GOT3 (cell line): ENCODE measurements around the gene IFIH1.
A peak's percentile ranks its signal among the peaks of the same experiment; 100 is the strongest.

ENCODE experiments used
- DNase-seq: peaks from one replicate; lab custom pipeline; 2025; ENCODE audit warnings: mixed read lengths; lab: John Stamatoyannopoulos, UW

Gene IFIH1

DNA sequence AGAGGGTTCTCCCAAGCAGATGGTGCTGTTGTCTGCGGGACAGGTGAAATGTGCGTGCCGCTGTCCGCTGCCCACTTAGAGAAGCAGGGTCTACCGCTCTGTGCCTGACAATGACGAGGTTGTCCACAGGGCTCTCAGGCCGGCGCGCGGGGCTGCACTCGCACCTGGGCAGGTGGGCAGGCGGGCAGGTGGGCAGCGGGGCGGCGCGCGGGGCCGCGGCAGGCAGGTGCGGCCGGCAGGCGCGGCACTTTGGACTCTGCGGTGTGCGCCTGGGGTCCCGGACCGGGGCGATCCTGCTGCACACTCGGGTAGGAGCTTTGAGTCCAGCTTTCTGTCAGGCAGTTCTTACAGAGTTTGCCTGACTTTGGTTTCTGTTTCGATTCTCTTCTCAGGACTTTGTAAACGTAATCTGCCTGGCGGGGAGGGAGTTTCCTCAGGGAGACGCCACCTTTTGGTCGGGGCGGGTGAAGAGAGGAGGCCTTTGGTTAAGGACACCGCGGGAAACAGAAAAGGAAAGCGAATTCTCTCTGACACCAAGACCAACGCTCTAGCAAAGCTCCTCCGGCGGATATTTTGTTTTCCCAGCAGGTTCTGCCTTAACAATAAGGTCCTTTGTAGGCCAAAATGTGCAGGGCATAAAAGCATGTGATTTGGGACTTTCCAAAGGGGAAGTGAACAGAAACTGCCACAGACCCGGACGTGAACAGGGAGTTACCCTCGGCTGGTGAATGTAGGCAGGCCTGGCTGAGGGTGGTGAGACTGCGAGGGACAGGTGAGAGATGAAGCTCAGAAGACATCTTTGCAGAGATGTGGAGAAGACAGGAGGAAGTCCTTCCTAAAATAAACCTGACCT, at the start of gene IFIH1:
Gene IFIH1 (minus strand): TSS at position 357 of the 853 bp plus-strand sequence. CDS start 377 bp downstream, outside the sequence.
- DNase-seq = peak; percentile 63

DNA sequence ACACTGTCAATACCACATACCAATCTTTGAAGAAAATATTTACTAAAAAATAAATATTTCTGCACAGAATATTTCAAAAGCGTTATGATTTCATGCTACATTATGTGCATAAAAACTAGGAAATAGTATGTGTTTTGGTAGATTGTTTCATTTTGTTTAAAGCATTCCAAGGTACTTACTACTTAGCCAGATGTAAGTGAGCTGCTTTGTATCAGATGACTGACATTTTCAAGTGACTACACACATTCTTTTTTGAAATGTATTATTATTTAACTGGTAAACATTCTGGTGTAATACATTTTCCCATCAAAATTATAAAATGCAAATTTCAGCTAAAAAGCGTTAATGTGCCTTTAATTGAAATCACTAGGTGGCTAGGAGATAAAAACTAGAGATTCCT, 46.9 kb upstream of the IFIH1 start:
- no peak for DNase-seq

DNA sequence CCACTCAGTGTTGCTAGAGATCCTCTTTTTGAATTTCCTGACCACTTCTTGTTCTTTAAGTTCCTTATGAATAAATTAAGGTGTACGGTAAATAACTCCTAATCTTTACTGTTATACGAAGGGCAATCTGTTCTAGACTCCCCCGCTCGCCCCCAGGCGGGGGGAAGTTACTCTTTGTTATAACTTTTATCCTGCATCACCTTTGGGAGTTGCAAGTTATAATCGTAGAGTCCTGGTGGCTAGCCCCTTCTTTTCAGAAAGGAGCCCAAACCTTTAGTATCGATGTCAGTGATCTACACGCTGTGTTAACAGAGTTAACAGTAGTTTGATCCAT, 26.1 kb upstream of the IFIH1 start:
- no peak for DNase-seq

DNA sequence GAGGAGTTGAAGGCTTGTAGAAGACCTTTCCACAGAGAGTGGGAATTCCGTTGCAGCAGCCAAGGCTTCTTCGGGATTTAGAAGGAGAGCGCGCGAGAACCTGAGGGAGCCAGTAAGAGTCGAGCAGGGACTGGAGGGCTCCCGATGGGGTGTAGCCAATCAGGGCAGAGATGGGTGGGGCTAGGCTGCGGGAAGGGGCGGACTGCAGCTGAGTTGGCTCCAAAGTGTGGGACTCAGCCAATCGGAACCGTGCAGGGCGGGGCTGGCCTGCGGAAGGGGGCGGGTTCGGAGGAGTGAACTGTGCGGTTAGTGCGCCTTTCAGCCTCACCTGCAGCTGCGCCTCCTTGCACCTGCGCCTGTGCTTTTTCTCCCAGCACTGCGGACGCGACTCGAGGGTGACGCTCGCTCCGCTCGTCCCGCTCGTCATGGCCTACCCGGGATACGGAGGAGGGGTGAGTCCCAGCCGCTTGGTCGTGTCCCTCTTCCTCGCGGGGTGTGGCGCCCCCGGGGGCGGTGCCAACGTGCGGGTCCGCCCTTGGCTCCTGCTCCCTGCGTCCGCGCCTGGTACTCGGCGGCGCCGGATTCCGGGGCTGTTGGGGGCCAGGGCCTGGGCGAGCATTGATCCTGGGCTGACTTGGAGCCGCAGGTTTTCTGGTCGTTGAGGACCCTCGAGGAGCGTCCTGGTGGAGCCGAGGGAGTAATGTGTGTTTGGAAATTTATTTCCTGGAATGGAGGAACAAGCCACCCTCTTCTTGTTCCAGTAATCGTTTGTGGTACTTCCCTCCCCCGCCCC, 25.5 kb upstream of the IFIH1 start, which contains the start of gene GCA:
Gene GCA (plus strand): TSS at position 309 of the 793 bp plus-strand sequence. CDS start 117 bp downstream, at position 426.
- peak; percentile 88 for DNase-seq

DNA sequence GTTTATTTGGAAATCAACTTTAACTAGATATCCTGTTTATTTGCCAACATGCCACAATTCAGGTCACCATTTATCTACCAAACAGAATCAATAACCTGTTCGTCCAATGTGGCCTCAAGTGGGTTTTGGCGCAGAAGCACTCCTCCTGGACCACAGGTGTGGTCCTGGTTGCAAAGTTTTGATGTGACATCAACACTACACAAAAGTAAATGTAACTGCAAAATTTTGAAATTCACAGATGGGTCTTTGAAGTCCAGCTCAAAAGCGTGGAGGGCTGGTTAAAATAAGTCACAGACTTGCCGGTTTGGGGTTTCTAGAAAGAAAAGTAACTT, 25.0 kb upstream of the IFIH1 start:
- no peak for DNase-seq

DNA sequence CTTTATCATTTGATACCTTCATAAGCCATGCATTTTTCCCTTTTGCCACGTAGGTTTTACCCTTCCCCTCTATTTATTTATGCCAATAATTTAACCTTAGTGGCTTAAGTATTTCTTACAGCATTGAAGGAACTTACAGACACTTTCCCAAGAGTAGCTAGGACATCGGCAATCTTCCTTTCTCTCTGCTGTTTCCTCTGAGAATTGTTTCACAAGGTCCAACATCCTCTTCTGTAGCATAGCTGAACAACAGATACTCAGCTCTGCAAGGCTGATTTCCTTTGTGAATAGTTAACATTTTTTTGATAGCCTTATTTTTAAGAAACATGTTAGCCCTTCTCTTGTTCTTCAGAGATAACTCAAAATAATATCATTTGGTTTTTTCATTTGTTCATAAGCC, 24.4 kb upstream of the IFIH1 start:
- DNase-seq = no peak

DNA sequence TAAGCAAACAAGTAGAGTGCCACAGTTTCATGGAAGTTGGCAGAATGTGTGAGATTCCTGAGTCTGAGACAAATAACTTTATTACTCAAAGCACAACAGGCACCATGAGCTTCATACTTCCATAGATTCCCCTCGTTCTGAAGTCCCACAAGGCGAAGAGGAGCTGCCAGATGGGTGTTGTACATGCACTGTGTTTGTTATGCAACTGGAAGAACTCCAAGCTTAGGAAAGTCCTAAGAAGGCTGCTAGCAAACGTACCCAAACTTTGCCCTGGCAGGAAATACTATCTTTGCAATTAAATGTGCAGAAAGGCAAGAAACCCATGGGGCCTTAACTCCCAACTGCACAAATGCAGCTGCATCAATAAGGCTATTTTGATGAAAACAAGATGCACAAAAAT, 23.8 kb upstream of the IFIH1 start:
- no peak for DNase-seq

DNA sequence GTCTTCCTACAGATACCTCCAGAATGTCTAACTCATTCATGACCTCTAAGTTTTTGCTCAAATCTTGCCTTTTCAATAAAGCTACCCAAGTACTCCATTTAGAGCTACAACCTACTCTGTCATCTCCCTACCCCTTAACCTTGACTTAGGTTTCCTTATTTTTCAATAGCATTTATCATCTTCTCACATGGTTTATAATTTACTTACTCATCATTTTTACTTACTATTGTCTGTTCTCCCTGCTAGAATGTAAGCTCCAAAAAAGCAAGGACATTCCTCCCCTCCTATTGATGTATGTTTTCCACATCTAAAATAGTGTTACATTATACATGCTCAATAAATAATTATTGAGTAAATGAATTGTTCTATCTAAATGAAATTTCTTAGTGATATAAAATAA, 22.3 kb upstream of the IFIH1 start:
- no peak for DNase-seq

DNA sequence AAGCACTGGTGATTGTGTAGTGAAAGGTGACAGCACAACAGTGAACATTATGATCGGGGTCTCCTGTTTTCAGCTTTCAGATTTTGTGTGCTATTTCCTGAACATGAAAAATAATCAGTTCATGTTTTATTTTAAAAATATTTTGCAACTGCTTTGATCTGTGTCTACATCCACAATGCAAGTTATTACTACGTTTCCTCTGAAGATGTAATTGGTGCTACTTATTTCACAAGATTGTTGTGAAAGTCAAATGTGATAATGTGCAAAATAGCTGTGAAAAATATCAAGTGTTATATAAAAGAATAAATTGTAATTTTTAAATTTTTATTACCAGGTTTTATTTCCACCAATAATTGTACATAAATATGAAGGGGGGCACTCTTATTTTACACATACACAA, 19.4 kb upstream of the IFIH1 start:
- no peak for DNase-seq

DNA sequence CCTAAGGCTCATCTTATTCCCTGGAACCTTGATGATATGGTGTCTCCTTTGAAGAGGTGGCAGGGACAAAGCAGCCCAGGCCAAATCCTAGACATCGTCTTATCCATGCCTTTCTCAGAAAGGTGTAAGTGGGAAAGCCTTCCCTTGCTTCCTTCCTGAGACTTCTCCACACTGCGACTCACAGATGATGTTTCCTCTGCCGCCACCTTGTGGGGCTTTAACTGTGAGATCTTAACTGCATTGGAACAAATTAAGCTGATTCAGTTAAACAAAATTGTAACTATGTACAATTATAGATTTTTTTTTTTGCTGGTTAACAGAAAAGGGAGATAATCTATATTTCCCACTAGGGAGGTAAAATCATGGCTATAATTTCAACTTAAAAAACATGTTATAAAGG, 15.5 kb upstream of the IFIH1 start:
- no peak for DNase-seq

DNA sequence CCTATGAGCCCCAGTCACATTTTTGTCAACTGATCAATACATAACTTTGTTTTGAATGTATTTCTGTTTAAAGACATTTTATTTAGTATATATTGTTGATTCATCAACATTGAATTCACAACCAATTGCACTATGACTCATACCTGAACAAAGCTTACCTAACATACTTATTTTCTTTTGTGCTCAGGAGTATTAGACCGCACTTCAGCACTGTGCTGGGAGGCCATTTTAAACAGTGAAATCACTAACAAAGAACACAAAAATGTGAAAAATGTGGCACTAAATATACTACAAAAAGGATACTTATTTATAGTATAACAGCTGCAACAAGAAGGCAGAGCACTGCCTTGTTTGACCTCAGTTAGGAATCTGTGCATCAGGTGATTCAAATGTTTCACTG, 12.4 kb upstream of the IFIH1 start:
- no peak for DNase-seq

DNA sequence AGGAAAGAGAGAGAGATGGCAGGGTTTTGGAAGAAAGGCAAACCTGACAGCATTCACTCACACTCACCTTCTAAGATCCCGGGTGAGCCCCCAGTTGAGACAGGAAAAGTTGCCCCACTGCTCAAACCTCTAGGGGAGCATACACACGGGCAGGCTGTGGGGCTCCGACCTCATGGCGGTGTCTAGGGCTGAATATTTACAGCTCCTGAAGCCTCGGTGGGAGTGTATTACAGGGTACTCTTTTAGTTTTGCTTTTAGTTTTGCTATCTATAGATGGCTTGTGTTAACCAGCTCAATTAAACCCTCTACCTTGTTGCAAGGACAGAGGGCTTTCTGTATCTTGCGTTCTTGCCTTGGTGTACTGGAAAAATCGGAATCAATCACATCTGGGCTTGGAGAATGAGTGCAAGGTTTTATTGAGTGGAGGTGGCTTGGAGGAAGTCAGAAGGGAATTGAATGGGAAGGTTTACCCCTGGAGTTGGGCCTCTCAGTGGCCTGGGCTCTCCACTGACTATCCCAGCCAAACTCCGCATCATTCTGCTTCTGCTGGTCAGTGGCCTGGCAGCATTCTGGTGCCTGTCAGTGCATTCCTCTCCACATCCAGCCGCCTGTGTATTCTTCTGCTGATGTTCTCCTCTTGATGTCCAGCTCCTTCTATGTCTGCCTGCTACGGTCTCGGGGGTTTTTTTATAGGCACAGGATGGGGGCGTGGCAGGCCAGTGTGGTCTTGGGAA, 10.1 kb upstream of the IFIH1 start:
- DNase-seq = no peak

DNA sequence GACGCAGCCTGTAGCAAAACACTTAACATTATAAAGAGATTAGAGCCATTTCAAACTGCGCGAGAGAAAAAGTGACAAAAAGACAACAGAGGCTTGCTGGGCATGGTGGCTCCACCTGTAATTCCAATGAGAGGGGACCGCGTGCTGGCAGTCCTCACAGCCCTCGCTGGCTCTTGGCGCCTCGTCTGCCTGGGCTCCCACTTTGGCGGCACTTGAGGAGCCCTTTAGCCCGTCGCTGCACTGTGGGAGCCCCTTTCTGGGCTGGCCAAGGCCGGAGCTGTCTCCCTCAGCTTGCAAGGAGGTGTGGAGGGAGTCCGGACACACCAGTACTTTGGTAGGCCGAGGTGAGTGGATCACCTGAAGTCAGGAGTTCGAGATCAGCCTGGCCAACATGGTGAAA, 9.3 kb upstream of the IFIH1 start:
- DNase-seq = no peak

DNA sequence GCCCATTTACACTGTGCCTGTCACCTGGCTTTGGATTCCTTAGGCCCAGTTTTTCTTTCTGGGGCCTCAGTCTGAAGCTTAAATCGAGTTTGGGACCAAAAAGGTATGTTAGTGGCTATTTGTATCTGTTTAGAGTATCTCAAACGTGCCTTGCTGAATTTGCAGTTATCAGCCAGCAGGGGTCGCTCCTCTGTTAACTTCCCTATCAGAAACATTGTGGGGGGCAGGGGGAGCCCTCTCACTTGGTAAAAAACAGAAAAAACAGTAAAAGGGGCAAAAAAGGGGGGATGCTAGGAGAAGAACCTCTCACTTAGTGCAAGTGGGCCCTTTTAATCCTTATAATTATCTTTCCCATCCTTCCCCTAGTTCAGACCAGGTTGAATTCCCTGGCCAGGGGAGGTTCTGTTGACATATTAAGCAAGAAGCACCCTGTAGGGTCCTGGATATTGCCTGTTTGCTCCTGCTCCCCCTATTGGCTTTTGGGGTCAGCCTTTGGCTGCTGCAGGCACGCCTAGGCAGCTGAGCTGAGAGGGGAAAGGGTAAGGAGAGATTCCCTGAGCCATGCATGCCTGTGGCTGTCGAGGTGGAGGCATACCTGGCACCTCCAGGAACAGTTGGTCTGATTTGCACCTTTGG, 8.8 kb upstream of the IFIH1 start:
- DNase-seq = no peak

DNA sequence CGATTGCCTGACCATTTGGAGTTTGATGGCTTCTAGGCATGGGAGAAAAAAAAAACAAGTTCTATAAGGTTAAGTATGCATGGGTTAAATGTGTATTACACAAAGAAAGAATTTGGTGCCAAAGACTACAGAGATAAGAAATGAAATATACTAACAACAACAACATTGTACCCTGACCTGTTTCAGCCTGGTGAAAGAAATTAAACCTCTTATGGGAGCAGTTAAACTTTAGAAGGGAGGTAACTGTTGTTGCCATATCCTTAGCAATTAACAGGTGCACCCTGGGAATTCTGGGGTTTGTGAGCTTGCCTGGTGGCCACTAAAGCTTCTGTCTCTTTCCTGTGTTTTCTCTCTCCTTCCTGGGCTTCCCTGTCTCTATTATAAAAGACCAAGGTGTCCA, 6.5 kb upstream of the IFIH1 start:
- no peak for DNase-seq

DNA sequence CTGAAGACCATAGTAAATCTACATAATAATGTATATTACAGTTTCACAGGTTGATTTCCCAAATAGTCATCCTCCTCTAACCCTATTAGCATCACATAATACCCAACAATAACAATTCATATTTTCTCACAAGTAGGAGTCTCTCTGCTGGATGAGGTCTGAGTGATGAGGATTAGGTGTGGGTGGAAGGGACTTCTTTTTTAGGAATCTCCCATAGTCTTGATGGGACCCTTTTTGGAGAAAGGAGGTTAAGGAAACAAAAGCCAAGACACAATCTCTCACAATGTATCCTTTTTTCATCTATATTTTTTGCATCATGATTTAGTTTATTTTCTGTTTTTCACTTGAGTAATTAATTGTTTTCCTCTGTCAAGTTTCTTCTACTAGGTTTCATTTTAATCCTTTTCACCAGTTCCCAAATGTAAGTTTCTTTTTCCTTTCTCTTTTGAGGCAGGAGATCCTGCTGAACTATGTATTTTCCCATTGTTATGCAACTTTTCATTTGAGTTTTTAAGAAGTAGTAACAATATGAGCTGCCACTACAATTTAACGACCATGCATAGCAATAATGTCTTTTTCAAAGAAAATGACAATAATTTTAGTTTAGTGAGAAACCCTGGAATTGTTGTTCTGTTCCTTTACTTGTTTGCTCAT, 2.5 kb upstream of the IFIH1 start:
- no peak for DNase-seq

DNA sequence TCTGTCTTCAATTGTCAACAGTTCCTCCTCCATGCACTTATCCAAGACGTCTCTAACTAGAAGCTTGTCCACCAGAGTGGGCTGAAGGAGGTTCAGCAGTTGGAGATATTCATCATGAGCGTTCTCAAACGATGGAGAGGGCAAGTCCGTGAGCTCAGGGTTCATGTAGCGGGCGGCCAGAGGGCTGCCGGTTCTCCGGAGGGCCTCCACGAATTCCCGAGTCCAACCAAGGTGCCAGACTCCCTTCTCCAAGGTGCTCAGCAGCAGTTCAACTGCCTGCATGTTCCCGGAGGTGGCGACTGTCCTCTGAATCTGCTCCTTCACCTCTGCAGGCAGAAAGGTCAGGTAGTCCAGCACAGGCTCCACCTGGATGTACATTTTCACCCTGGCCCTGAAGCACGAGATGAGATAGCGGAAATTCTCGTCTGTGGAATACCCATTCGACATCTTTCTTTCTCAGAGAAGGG, 590 bp downstream of the IFIH1 start:
- no peak for DNase-seq

DNA sequence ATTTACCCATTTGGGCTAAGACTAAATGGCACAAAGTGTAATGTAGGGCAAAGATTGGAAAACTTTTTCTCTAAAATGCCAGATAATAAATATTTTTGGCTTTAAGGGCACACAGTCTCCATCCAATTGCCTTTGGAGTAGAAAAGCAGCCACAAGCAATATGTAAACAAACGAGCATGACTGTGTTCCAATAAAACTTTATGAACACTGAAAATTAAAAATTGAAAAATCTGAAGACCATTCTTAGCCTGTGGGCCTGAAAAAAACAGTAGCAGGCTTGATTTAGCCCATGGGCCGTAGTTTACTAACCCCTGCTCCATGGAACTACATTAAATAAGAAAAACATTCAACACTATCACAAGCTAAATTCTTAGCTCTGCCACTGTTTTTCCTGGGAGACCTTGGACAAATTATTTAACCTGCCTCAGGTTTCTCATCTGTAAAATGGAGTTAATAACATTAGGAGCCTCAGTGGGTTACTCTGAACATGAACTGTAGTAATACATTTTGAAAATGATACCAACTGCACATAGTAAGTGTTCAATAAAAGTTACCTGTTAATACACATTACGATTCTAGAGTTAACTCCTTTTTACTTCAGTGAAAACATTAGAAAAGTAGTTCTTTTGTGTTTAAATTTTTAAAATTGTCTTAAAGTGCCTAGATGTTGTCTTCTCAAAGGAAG, 1.3 kb downstream of the IFIH1 start:
- no peak for DNase-seq

DNA sequence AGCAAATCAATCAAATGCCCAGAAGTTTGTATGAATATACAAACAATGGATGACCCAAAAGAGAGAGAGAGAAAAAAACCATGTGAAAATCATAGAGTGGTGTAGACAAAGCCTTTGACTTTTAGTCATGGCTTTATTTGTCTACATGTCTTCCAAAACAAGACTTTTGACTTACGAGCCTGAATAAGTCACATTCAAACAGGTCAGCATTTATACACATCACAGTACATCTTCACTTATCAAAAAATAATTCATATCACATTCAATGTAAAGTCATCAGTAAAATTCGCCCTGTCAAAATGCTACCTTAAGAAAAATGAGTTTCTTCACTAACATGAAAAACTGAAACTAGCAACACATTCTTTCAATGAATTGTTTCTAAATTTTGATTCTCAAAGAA, 1.9 kb downstream of the IFIH1 start:
- DNase-seq = no peak

DNA sequence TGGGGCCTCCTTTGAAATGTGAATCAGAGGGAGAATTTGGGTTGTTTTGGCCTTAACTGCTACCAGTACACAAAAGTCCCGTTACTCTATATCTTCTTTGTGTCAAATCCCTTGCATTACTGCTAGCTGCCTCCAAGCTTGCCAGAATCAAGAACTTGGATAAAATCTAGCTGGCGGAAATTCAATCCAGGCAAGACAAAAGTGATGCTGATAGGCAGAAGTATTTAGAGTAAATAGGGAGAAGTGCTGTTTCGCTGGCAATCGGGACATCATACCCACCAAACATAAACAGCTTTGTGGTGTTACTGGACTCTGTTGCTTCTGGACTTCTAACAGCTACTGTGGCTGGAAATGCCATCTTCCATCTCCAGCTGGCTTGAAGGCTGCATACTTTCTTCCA, 2.5 kb downstream of the IFIH1 start:
- no peak for DNase-seq

DNA sequence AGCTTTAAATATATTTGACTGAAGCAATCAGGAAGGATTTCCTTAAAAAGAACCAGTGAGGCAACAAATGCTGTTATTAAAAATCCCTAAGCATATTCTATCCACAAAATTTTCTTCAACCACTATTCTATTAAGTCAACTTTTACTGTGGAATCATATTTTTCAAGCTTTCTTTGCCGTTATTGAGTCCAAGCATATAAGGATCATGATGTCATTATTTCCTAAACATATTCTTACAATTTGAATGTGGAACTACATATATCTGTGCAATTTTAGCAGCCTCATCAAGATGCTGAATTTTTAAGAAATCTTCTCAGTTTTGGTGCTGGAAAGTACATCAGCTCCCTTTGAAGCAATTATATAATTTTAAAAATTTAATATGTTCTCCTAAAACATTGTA, 5.6 kb downstream of the IFIH1 start:
- DNase-seq = no peak
